Retinal pigment epithelial cell (primary cell): Measurements from ENCODE around the gene GCK.
"Not testable (repeated sequence)": the region's sequence is repeated elsewhere in the genome, so short reads cannot be mapped to it uniquely, and the experiment has no call there.

Experiments used
- DNase-seq: peaks from one replicate; pipeline ENCODE4 v3.0.0-alpha.2; 2010; ENCODE audit warnings: low read depth
- H3K4me3 ChIP-seq: 2 replicates; pipeline ENCODE4 v1.5.1; 2011; ENCODE audit warnings: mild to moderate bottlenecking, low read length, control low read depth, moderate library complexity
- CTCF ChIP-seq: conservative IDR thresholded peaks from 2 replicates; pipeline ENCODE4 v1.5.1; 2011; ENCODE audit warnings: low read depth, low read length, control low read depth, inconsistent platforms

GCK gene

GRCh38 chr7:44182827-44183226, 6.4 kb downstream of the GCK start:
- TF ChIP-seq CTCF: no peak
- no peak for DNase-seq
- no peak overlapping the region for H3K4me3 ChIP-seq

- TF ChIP-seq CTCF: no peak
- DNase-seq: no peak
- no peak overlapping the region for H3K4me3 ChIP-seq
These were observed 8.6 kb downstream of the GCK start for GRCh38 chr7:44180631-44181030.

GRCh38 chr7:44177570-44178131, 11.6 kb downstream of the GCK start:
- DNase-seq: peak; percentile 19
- no peak for TF ChIP-seq CTCF
- no peak overlapping the region for H3K4me3 ChIP-seq

GRCh38 chr7:44176486-44176885, 12.8 kb downstream of the GCK start:
- no peak overlapping the region for H3K4me3 ChIP-seq
- no peak for TF ChIP-seq CTCF
- no peak for DNase-seq

GRCh38 chr7:44175730-44176129, 13.5 kb downstream of the GCK start:
- DNase-seq: no peak
- TF ChIP-seq CTCF: no peak
- H3K4me3 ChIP-seq: no peak overlapping the region

GRCh38 chr7:44174694-44174948, 14.6 kb downstream of the GCK start:
- H3K4me3 ChIP-seq, DNase-seq: not testable (repeated sequence)

- H3K4me3 ChIP-seq: no peak overlapping the region
- no peak for DNase-seq
- TF ChIP-seq CTCF: no peak
These were observed 15.1 kb downstream of the GCK start for GRCh38 chr7:44173911-44174693.
